OCI-LY7 (cell line): ENCODE measurements around the gene NSMF.

Experiments used
- CTCF ChIP-seq: fragments of 200-600 bp; sonication (generic); conservative IDR thresholded peaks from 2 replicates; pipeline ENCODE4 v1.5.1; 2014; ENCODE audit warnings: mild to moderate bottlenecking, antibody characterized with exemption, low read length, moderate library complexity, mixed read lengths
- EZH2phosphoT487 ChIP-seq: fragments of 200-600 bp; sonication (generic); IDR thresholded peaks from 2 replicates; pipeline ENCODE4 v1.6.1; 2018; ENCODE audit warnings: low read depth, borderline replicate concordance, mild to moderate bottlenecking, mixed run types, antibody characterized with exemption, low read length, moderate library complexity, mixed read lengths

- TF ChIP-seq CTCF (no peak), EZH2phosphoT487 (no peak)
Observed at GRCh38 chr9:137467161-137467581, 8.0 kb upstream of the NSMF start.
